ENCODE results near the gene TKT. TPM values are rescaled to one million over a fixed set of nuclear protein-coding genes. Genes with fewer than 3 reads are reported as not detected.

The TKT gene
- total RNA-seq, 2 experiments from 2014 or later = 397 to 417 TPM

GRCh38 chr3:53185761-53186465 lies 69.9 kb downstream of the TKT start:
- no peaks in the 10 kb centered on the region for H3K9me3 Mint-ChIP-seq
- DNase-seq (no peak), ATAC-seq (no peak)
- no peak for TF ChIP-seq CTCF (IDR thresholded peaks at IDR 0.05)
- ChIA-PET CTCF (no interaction called here), POLR2A (interaction anchor here (0.6 to 1.4 kb wide), 2 partner anchors 22 to 54 kb away, joined by 3 to 4 read pairs; no protein-coding TSS in a partner anchor)
- no peak overlapping the region for H3K27ac Mint-ChIP-seq
- no peaks in the 10 kb centered on the region for H3K4me1 Mint-ChIP-seq (ENCODE audit: low read depth)
- H3K36me3 Mint-ChIP-seq (ENCODE audit: low read depth) = peaks cover 9% of the 10 kb centered on the region
- intact Hi-C loops (cut with micrococcal nuclease) = no loop called here
- H3K27me3 Mint-ChIP-seq = no peaks in the 10 kb centered on the region
- no peak overlapping the region for H3K4me3 Mint-ChIP-seq

- peaks cover 5% of the 10 kb centered on the region for H3K36me3 Mint-ChIP-seq (ENCODE audit: low read depth)
- no peaks in the 10 kb centered on the region for H3K9me3 Mint-ChIP-seq
- no peak for TF ChIP-seq CTCF (IDR thresholded peaks at IDR 0.05)
- ATAC-seq = no peak
- ChIA-PET POLR2A (no interaction called here), CTCF (no interaction called here)
- DNase-seq = no peak
- H3K27ac Mint-ChIP-seq = no peak overlapping the region
- intact Hi-C loops (cut with micrococcal nuclease) = no loop called here
- no peaks in the 10 kb centered on the region for H3K27me3 Mint-ChIP-seq
- no peak overlapping the region for H3K4me3 Mint-ChIP-seq
- H3K4me1 Mint-ChIP-seq (ENCODE audit: low read depth) = no peaks in the 10 kb centered on the region
Measured at GRCh38 chr3:53184701-53185100, 71.1 kb downstream of the TKT start.

- intact Hi-C loops (cut with micrococcal nuclease) = no loop called here
Measured at GRCh38 chr3:53183514-53183913, 72.3 kb downstream of the TKT start.

GRCh38 chr3:53182764-53183355 lies 73.0 kb downstream of the TKT start:
- no peak for ATAC-seq
- ChIA-PET POLR2A (no interaction called here), CTCF (interaction anchor here (1.0 kb wide), 1 partner anchor 13 kb away, joined by 3 read pairs; no protein-coding TSS in a partner anchor)
- H3K4me3 Mint-ChIP-seq = no peak overlapping the region
- intact Hi-C loops (cut with micrococcal nuclease) = no loop called here
- TF ChIP-seq CTCF (IDR thresholded peaks at IDR 0.05) = no peak
- H3K4me1 Mint-ChIP-seq (ENCODE audit: low read depth) = no peaks in the 10 kb centered on the region
- no peak overlapping the region for H3K27ac Mint-ChIP-seq
- H3K27me3 Mint-ChIP-seq = no peaks in the 10 kb centered on the region
- H3K36me3 Mint-ChIP-seq (ENCODE audit: low read depth) = peaks cover 4% of the 10 kb centered on the region
- no peak for DNase-seq
- H3K9me3 Mint-ChIP-seq = no peaks in the 10 kb centered on the region

More at GRCh38 chr3:53183514-53183913, 72.3 kb downstream of the TKT start:
- ChIA-PET POLR2A (no interaction called here), CTCF (interaction anchor here (0.8 to 1.0 kb wide), 2 partner anchors 13 to 19 kb away, joined by 3 read pairs; no protein-coding TSS in a partner anchor)
- ATAC-seq (no peak), DNase-seq (no peak)
- H3K36me3 Mint-ChIP-seq (ENCODE audit: low read depth) = peaks cover 4% of the 10 kb centered on the region
- no peak for TF ChIP-seq CTCF (IDR thresholded peaks at IDR 0.05)
- no peak overlapping the region for H3K27ac Mint-ChIP-seq
- H3K4me1 Mint-ChIP-seq (ENCODE audit: low read depth) = no peaks in the 10 kb centered on the region
- no peaks in the 10 kb centered on the region for H3K9me3 Mint-ChIP-seq
- H3K27me3 Mint-ChIP-seq = no peaks in the 10 kb centered on the region
- H3K4me3 Mint-ChIP-seq = no peak overlapping the region

GRCh38 chr3:53181528-53181927 lies 74.3 kb downstream of the TKT start:
- ChIA-PET CTCF (interaction anchor here (1.0 kb wide), 1 partner anchor 47 kb away, joined by 3 read pairs; no protein-coding TSS in a partner anchor), POLR2A (no interaction called here)
- Mint-ChIP-seq H3K4me1 (ENCODE audit: low read depth) (no peaks in the 10 kb centered on the region), H3K27me3 (no peaks in the 10 kb centered on the region), H3K4me3 (no peak overlapping the region), H3K27ac (no peak overlapping the region), H3K36me3 (ENCODE audit: low read depth) (peaks cover 4% of the 10 kb centered on the region), H3K9me3 (no peaks in the 10 kb centered on the region)
- TF ChIP-seq CTCF (IDR thresholded peaks at IDR 0.05) = no peak
- intact Hi-C loops (cut with micrococcal nuclease) = no loop called here
- ATAC-seq (no peak), DNase-seq (no peak)
